ENCODE results near the gene ATP8B2. TPM values are rescaled to one million over a fixed set of nuclear protein-coding genes. Genes with fewer than 3 reads are reported as not detected.

ATP8B2 gene
- total and polyA plus RNA-seq, 10 of the 15 experiments (the other 5 are each of a cell fraction or from before 2014, with no cell fraction given), result 0.44 to 61.8 (median 15.0) TPM

GRCh38 chr1:154342836-154343472, 17.6 kb downstream of the ATP8B2 start (continued):
- TF ChIP-seq CHD2 (IDR thresholded peaks at IDR 0.05; ENCODE audit: borderline replicate concordance, low read depth, low read length), result no peak
- no peak for TF ChIP-seq SPI1 (IDR thresholded peaks at IDR 0.05; ENCODE audit: borderline replicate concordance, insufficient read depth, low read depth, low read length)

- Histone ChIP-seq H4K20me1 (ENCODE audit: control insufficient read depth, insufficient read depth) (no peaks in the 10 kb centered on the region), H3K27ac (ENCODE audit: control insufficient read depth, insufficient read depth) (no peak overlapping the region), H3K79me2 (ENCODE audit: control insufficient read depth, insufficient read depth, low read length) (no peaks in the 10 kb centered on the region), H3K4me3 (no peak overlapping the region), H3K9me3 (replicated peaks; ENCODE audit: control insufficient read depth, insufficient read depth, low read length) (no peaks in the 10 kb centered on the region), H3K36me3 (ENCODE audit: control insufficient read depth in 2 of 2, insufficient read depth in 2 of 2, low read length in 1 of 2) (peaks cover 2 to 19% of the 10 kb centered on the region in 2 experiments), H3K4me2 (ENCODE audit: control insufficient read depth, insufficient read depth) (no peak overlapping the region), H2AFZ (ENCODE audit: control insufficient read depth, low read depth, low read length) (no peak overlapping the region), H3K9ac (ENCODE audit: control insufficient read depth, insufficient read depth, low read length) (no peak overlapping the region), H3K4me1 (ENCODE audit: control insufficient read depth, insufficient read depth, low read length) (no peaks in the 10 kb centered on the region), H3K27me3 (replicated peaks in 1 of 2; ENCODE audit: control insufficient read depth in 2 of 2, insufficient read depth in 2 of 2, low read length in 1 of 2) (no peaks in the 10 kb centered on the region)
- ChIA-PET POLR2A (no interaction called here), SMC1A (ENCODE audit: uncharacterized antibody, unreplicated experiment) (interaction anchor here (0.6 to 1.7 kb wide), 5 partner anchors 29 to 201 kb away, joined by 3 to 5 read pairs (median 3); no protein-coding TSS in a partner anchor), RAD21 (ENCODE audit: unreplicated experiment) (interaction anchor here (0.6 to 1.5 kb wide), 4 partner anchors 10 to 350 kb away, joined by 3 to 5 read pairs (median 4); no protein-coding TSS in a partner anchor), CTCF (interaction anchor here (0.6 to 12.1 kb wide), 22 partner anchors 8 to 202 kb away, joined by 3 to 94 read pairs (median 4); partner anchors contain the start of gene ATP8B2)
- TF ChIP-seq RAD21 (IDR thresholded peaks at IDR 0.05; ENCODE audit: insufficient read depth, low read depth, low read length) (peak; percentile 49), RELA (IDR thresholded peaks at IDR 0.05; ENCODE audit: borderline replicate concordance, partially characterized antibody) (no peak), NFXL1 (IDR thresholded peaks at IDR 0.05; ENCODE audit: borderline replicate concordance) (no peak), CTCF (IDR thresholded peaks at IDR 0.05 in 2 of 3, conservative IDR thresholded peaks at IDR 0.05 in 1 of 3; ENCODE audit: control insufficient read depth in 2 of 3, extremely low read depth in 1 of 3, insufficient read depth in 1 of 3, low read depth in 3 of 3, low read length in 3 of 3) (peak; percentile 54 to 80 (median 70)), ATF7 (IDR thresholded peaks at IDR 0.05; ENCODE audit: low read depth) (no peak)
- peak; percentile 52 for FAIRE-seq
- DNase-seq (ENCODE audit: low read depth, low spot score), result no peak
- WGBS (ENCODE audit: insufficient coverage, insufficient replicate concordance, low lambda C conversion rate, missing lambda C conversion rate), result 84% methylated on average over 12 of the region's 12 CpGs
- intact Hi-C loops (cut with micrococcal nuclease; ENCODE audit: unreplicated experiment) (no loop called here), in situ Hi-C loops (cut with MboI) (no loop called here)
- no TSS peak for BruUV-seq (replicated peaks)
- peak; percentile 77 for ATAC-seq
Measured at GRCh38 chr1:154344977-154345837, 19.9 kb downstream of the ATP8B2 start.
